H1 (cell line): ENCODE results near the gene HOTAIR. TPM values are rescaled to one million over a fixed set of nuclear protein-coding genes. Genes with fewer than 3 reads are reported as not detected.
A peak's percentile ranks its signal among the peaks of the same experiment; 100 is the strongest.

Source experiments
- CTCF ChIA-PET: fragments of 300-600 bp; sonication (Branson Sonifier 250); formaldehyde crosslinking; loops from one replicate; lab custom pipeline; 2021; ENCODE audit not compliant: partially characterized antibody; lab: Charles Lee
- POLR2A ChIA-PET: fragments of 300-600 bp; sonication (Branson Sonifier 250); formaldehyde crosslinking; loops from one replicate; lab custom pipeline; 2021; ENCODE audit warnings: inconsistent platforms; ENCODE audit not compliant: partially characterized antibody; lab: Charles Lee
- DNase-seq, 2 experiments: peaks; one replicate each; pipeline versions ENCODE4 v3.0.0 to v3.0.0-alpha.2; 2010 to 2022; ENCODE audit warnings: low spot score in 2 of 2, low read depth in 1 of 2, mixed read lengths in 1 of 2
- FAIRE-seq: peaks from 2 replicates; lab custom pipeline; 2011; peaks lifted over from hg19 to GRCh38; lab: Jason Lieb, UNC
- H2AFZ ChIP-seq: 2 replicates; pipeline ENCODE4 v1.8.1; 2012; ENCODE audit warnings: low read length, inconsistent platforms
- H2AK5ac ChIP-seq: 2 replicates; pipeline ENCODE4 v1.6.1; 2013; ENCODE audit warnings: low read depth, low read length
- H2BK120ac ChIP-seq: replicated peaks from 2 replicates; pipeline ENCODE3; 2013; ENCODE audit warnings: low read depth, low read length, inconsistent platforms
- H2BK12ac ChIP-seq: 2 replicates; pipeline ENCODE4 v1.6.1; 2013; ENCODE audit warnings: low read depth, low read length
- H2BK15ac ChIP-seq: 2 replicates; pipeline ENCODE4 v1.6.1; 2013; ENCODE audit warnings: low read length
- H2BK20ac ChIP-seq: 2 replicates; pipeline ENCODE4 v1.6.1; 2013; ENCODE audit warnings: low read length
- H2BK5ac ChIP-seq: 2 replicates; pipeline ENCODE4 v1.6.1; 2013; ENCODE audit warnings: low read depth, low read length
- H3K14ac ChIP-seq: 2 replicates; pipeline ENCODE4 v1.6.1; 2013; ENCODE audit warnings: inconsistent platforms; ENCODE audit not compliant: insufficient read length
- H3K18ac ChIP-seq: 2 replicates; pipeline ENCODE4 v1.6.1; 2013; ENCODE audit warnings: low read length; ENCODE audit errors: extremely low read depth
- H3K23ac ChIP-seq: 2 replicates; pipeline ENCODE4 v1.6.1; 2013; ENCODE audit warnings: inconsistent platforms; ENCODE audit not compliant: insufficient read length
- H3K23me2 ChIP-seq: 2 replicates; pipeline ENCODE4 v1.6.1; 2013; ENCODE audit warnings: low read depth, low read length
- H3K27ac ChIP-seq: 2 replicates; pipeline ENCODE4 v1.6.1; 2011; ENCODE audit warnings: low read depth, low read length, inconsistent platforms
- H3K27me3 ChIP-seq, 4 experiments: replicated peaks in 1 of 4; 1 replicate in 1 of 4; 2 replicates in 3 of 4; pipeline versions ENCODE4 v1.6.1 to v1.8.1; 2011 to 2013; ENCODE audit warnings: low read length in 3 of 4, mild to moderate bottlenecking in 3 of 4, inconsistent platforms in 2 of 4, mixed read lengths in 2 of 4, moderate library complexity in 1 of 4; ENCODE audit not compliant: control insufficient read depth in 3 of 4, insufficient read depth in 3 of 4; ENCODE audit errors: extremely low read depth in 1 of 4
- H3K36me3 ChIP-seq, 4 experiments: 2 replicates each; pipeline versions ENCODE4 v1.6.1 to v1.8.1; 2011 to 2013; ENCODE audit warnings: mild to moderate bottlenecking in 4 of 4, low read length in 3 of 4, moderate library complexity in 2 of 4, control low read depth in 1 of 4, inconsistent platforms in 1 of 4; ENCODE audit not compliant: insufficient read depth in 4 of 4, control insufficient read depth in 2 of 4
- H3K4ac ChIP-seq: replicated peaks from 2 replicates; pipeline ENCODE3; 2013; ENCODE audit warnings: low read length, low read depth, mixed read lengths, inconsistent platforms; ENCODE audit not compliant: insufficient read length
- H3K4me1 ChIP-seq, 4 experiments: replicated peaks in 1 of 4; 1 replicate in 1 of 4; 2 replicates in 3 of 4; pipeline versions ENCODE4 v1.6.1 to v1.8.1; 2011 to 2013; ENCODE audit warnings: low read length in 3 of 4, inconsistent platforms in 2 of 4, mixed read lengths in 1 of 4; ENCODE audit not compliant: insufficient read depth in 4 of 4, control insufficient read depth in 3 of 4
- H3K4me2 ChIP-seq, 2 experiments: 2 replicates each; pipeline versions ENCODE4 v1.6.1 to v1.8.1; 2011 to 2013; ENCODE audit warnings: low read depth in 2 of 2, low read length in 2 of 2, control low read depth in 1 of 2, inconsistent platforms in 1 of 2, mild to moderate bottlenecking in 1 of 2; ENCODE audit not compliant: insufficient read depth in 1 of 2
- H3K4me3 ChIP-seq, 4 experiments: fragments of 200-600, 300-600 bp in 1 of 4; sonication (generic), shearing (Covaris generic), sonication (Bioruptor Twin) in 1 of 4; 2 replicates each; pipeline versions ENCODE4 v1.5.1 to v1.8.1; 2011 to 2016; ENCODE audit warnings: low read length in 4 of 4, low read depth in 3 of 4, control low read depth in 2 of 4, inconsistent platforms in 2 of 4, mild to moderate bottlenecking in 2 of 4, mixed read lengths in 1 of 4, moderate library complexity in 1 of 4; ENCODE audit not compliant: insufficient read depth in 2 of 4; ENCODE audit errors: extremely low read depth in 1 of 4
- H3K56ac ChIP-seq: replicated peaks from 2 replicates; pipeline ENCODE3; 2013; ENCODE audit warnings: low read depth, mild to moderate bottlenecking, mixed read lengths, low read length, inconsistent platforms; ENCODE audit not compliant: insufficient read length
- H3K79me1 ChIP-seq: 2 replicates; pipeline ENCODE4 v1.6.1; 2013; ENCODE audit warnings: low read depth, low read length, control low read depth
- H3K79me2 ChIP-seq, 2 experiments: 2 replicates each; pipeline versions ENCODE4 v1.6.1 to v1.8.1; 2012 to 2013; ENCODE audit warnings: low read length in 2 of 2, mild to moderate bottlenecking in 2 of 2, inconsistent platforms in 1 of 2; ENCODE audit not compliant: insufficient read depth in 2 of 2, control insufficient read depth in 1 of 2
- H3K9ac ChIP-seq, 4 experiments: replicated peaks in 1 of 4; 1 replicate in 1 of 4; 2 replicates in 3 of 4; pipeline versions ENCODE4 v1.6.1 to v1.8.1; 2011 to 2013; ENCODE audit warnings: low read depth in 3 of 4, low read length in 3 of 4, control low read depth in 2 of 4, mild to moderate bottlenecking in 2 of 4, moderate library complexity in 2 of 4, inconsistent platforms in 1 of 4; ENCODE audit errors: extremely low read depth in 1 of 4
- H3K9me3 ChIP-seq, 2 experiments: 2 replicates each; pipeline versions ENCODE4 v1.6.1 to v1.8.1; 2012 to 2013; ENCODE audit warnings: mild to moderate bottlenecking in 2 of 2, moderate library complexity in 2 of 2, control low read depth in 1 of 2, inconsistent platforms in 1 of 2, low read depth in 1 of 2, low read length in 1 of 2, mixed read lengths in 1 of 2; ENCODE audit not compliant: insufficient read depth in 2 of 2
- H4K20me1 ChIP-seq, 2 experiments: replicated peaks in 1 of 2; 2 replicates each; pipeline versions ENCODE3 to v1.8.1; 2011 to 2013; ENCODE audit warnings: inconsistent platforms in 2 of 2, low read length in 2 of 2, mild to moderate bottlenecking in 1 of 2; ENCODE audit not compliant: insufficient read depth in 2 of 2, control insufficient read depth in 1 of 2
- H4K5ac ChIP-seq: 2 replicates; pipeline ENCODE4 v1.6.1; 2013; ENCODE audit warnings: low read length, low read depth, mixed read lengths, inconsistent platforms; ENCODE audit not compliant: insufficient read length
- H4K8ac ChIP-seq: 2 replicates; pipeline ENCODE4 v1.8.0; 2013; ENCODE audit warnings: mild to moderate bottlenecking, moderate library complexity, low read length, inconsistent platforms; ENCODE audit not compliant: insufficient read depth; ENCODE audit errors: extremely low read depth
- H4K91ac ChIP-seq: replicated peaks from 2 replicates; pipeline ENCODE3; 2013; ENCODE audit warnings: low read length, mixed read lengths, inconsistent platforms; ENCODE audit not compliant: insufficient read length
- ASH2L ChIP-seq: fragments of 200-600, 300-600 bp; sonication (generic); IDR thresholded peaks from one replicate; pipeline ENCODE4 v1.7.1; 2017; ENCODE audit warnings: low read length
- BRCA1 ChIP-seq: IDR thresholded peaks from 2 replicates; pipeline ENCODE4 v1.6.1; 2012; ENCODE audit warnings: low read depth, low read length, improper control_type of control experiment
- CTBP2 ChIP-seq: IDR thresholded peaks from 2 replicates; pipeline ENCODE4 v1.7.0; 2011; ENCODE audit warnings: borderline replicate concordance, mild to moderate bottlenecking, moderate library complexity, mixed read lengths, low read length; ENCODE audit not compliant: insufficient read depth, insufficient read length
- RAD21 ChIP-seq, 2 experiments: IDR thresholded peaks in 1 of 2; conservative IDR thresholded peaks in 1 of 2; 2 replicates each; pipeline ENCODE4 v1.6.1; 2011; ENCODE audit warnings: low read depth in 2 of 2, low read length in 2 of 2, improper control_type of control experiment in 1 of 2, inconsistent platforms in 1 of 2, mild to moderate bottlenecking in 1 of 2, moderate library complexity in 1 of 2
- RBBP5 ChIP-seq: IDR thresholded peaks from 2 replicates; pipeline ENCODE4 v1.7.1; 2012; ENCODE audit warnings: low read depth, mild to moderate bottlenecking, inconsistent platforms, low read length, moderate library complexity, borderline replicate concordance
- SP4 ChIP-seq: IDR thresholded peaks from 2 replicates; pipeline ENCODE4 v1.6.1; 2012; ENCODE audit warnings: low read length, inconsistent platforms
- TAF1 ChIP-seq: IDR thresholded peaks from 2 replicates; pipeline ENCODE4 v1.6.1; 2011; ENCODE audit warnings: mild to moderate bottlenecking, low read depth, low read length
- WGBS, 2 experiments: shearing (Covaris generic) in 1 of 2; methylation state at CpG; one replicate each; pipeline versions ENCODE4 v1.1.6 to v1.1.7; 2013 to 2015; ENCODE audit warnings: low lambda C conversion rate in 2 of 2, mixed read lengths in 2 of 2, inconsistent platforms in 1 of 2, low coverage in 1 of 2, missing lambda C conversion rate in 1 of 2; ENCODE audit not compliant: insufficient replicate concordance in 2 of 2, insufficient coverage in 1 of 2, insufficient read length in 1 of 2; ENCODE audit errors: extremely low coverage in 1 of 2, missing lambda C conversion rate in 1 of 2; 5-methylcytosine and 5-hydroxymethylcytosine counted together
- polyA plus RNA-seq, 7 experiments: library from polyadenylated mRNA; depleted of rRNA in 3 of 7; stranded (reverse) in 5 of 7; unstranded in 2 of 7; fragments of >200 nt in 5 of 7; fragments of 200-250 nt in 2 of 7; gene quantifications; 1 replicate in 5 of 7; 2 replicates in 1 of 7; 4 replicates in 1 of 7; pipeline versions ENCODE4 v1.2.1 to v1.2.3, GENCODE V29; 2011 to 2013; ENCODE audit warnings: missing spikeins in 2 of 7, mixed read lengths in 2 of 7
- total RNA-seq: library from RNA; stranded (reverse); fragmentation: NEBNext Ultra II Directional; extraction: Animal tissue kit (Norgen Biotek cat#: 25700); gene quantifications from 2 replicates; pipeline ENCODE4 v1.2.1, GENCODE V29; 2021
- TF ChIP-seq, protein P1 (sequence below), 3 experiments: IDR thresholded peaks; 1 replicate in 2 of 3; 2 replicates in 1 of 3; pipeline versions ENCODE4 v1.5.1 to v1.6.1; 2011; ENCODE audit warnings: low read length in 3 of 3, mild to moderate bottlenecking in 3 of 3, inconsistent platforms in 2 of 3, low read depth in 1 of 3, moderate library complexity in 1 of 3; ENCODE audit not compliant: insufficient read depth in 1 of 3; ENCODE audit errors: control extremely low read depth in 1 of 3
- TF ChIP-seq, protein P2 (sequence below): IDR thresholded peaks from 2 replicates; pipeline ENCODE4 v1.6.1; 2011; ENCODE audit warnings: low read length, improper control_type of control experiment

The HOTAIR gene
- total and polyA plus RNA-seq, 2 of the 8 experiments (the other 6 are each of a cell fraction or from before 2014, with no cell fraction given) = not detected

DNA sequence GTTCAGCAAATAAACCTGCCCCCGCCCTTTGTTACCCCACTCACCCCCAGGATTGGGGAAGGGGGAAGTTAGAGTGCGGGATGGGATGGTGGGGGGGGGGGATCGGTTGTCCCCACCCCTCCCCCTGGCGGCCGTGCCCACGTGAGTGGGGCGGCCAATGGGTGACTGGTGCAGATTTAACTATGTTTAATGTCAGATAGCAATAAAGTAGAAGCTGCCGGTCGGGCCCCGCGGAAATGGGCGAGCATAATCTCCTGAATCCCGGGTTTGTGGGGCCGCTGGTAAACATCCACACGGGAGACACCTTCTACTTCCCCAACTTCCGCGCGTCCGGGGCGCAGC lies 20.1 kb downstream of the HOTAIR start, which contains the start of gene HOXC12:
HOXC12 (plus strand) TSS at position 210 of the 342 bp plus-strand sequence; CDS start at position 237, 27 bp downstream.
- Histone ChIP-seq H3K56ac (no peak within 1 kb of the TSS), H3K4me1 (peaks cover 0 to 16% (median 4%) of the 10 kb centered on the region in 4 experiments; a peak in 6 of 7 replicates), H4K5ac (no peak within 1 kb of the TSS), H2AK5ac (0 out of 2 replicates have a peak within 1 kb of the TSS, but pooled peaks have one; percentile 48), H4K8ac (peak within 1 kb of the TSS; percentile 82; the same call in 1 of the 2 replicates), H3K4me3 (peak within 1 kb of the TSS in 1 of 4 experiments; percentile 13; a peak in 1 of 8 replicates), H2AFZ (no peak within 1 kb of the TSS), H4K91ac (no peak within 1 kb of the TSS), H2BK5ac (no peak within 1 kb of the TSS), H3K79me1 (no peaks in the 10 kb centered on the region), H3K4me2 (peak within 1 kb of the TSS in 1 of 2 experiments; percentile 19; a peak in 1 of 4 replicates), H3K23me2 (no peaks in the 10 kb centered on the region), H3K9me3 (no peaks in the 10 kb centered on the region; a peak in 1 of 4 replicates), H4K20me1 (peaks cover 32 to 61% of the 10 kb centered on the region in 2 experiments), H3K27ac (no peak within 1 kb of the TSS), H2BK20ac (no peak within 1 kb of the TSS), H2BK120ac (no peak within 1 kb of the TSS), H3K18ac (no peak within 1 kb of the TSS; the same call in 1 of the 2 replicates), H2BK15ac (peak within 1 kb of the TSS; percentile 81; the same call in 1 of the 2 replicates), H2BK12ac (peak within 1 kb of the TSS; percentile 94), H3K36me3 (peaks cover 0 to 9% (median 0%) of the 10 kb centered on the region in 4 experiments; a peak in 1 of 8 replicates), H3K14ac (no peak within 1 kb of the TSS), H3K27me3 (peaks cover 100% of the 10 kb centered on the region in 4 experiments), H3K4ac (no peak within 1 kb of the TSS), H3K9ac (no peak within 1 kb of the TSS), H3K23ac (no peak within 1 kb of the TSS), H3K79me2 (no peaks in the 10 kb centered on the region)
- POLR2A ChIA-PET = interaction anchor here (2.5 kb wide), 1 partner anchor 11 kb away, joined by 9 read pairs; no protein-coding TSS in a partner anchor
- WGBS, 2 experiments = 23% methylated on average over 14 of the region's 20 CpGs; no CpG with 5 or more reads in 1 of the 2 experiments
- DNase-seq (no peak), FAIRE-seq (no peak)
- CTCF ChIA-PET = interaction anchor here (0.6 to 5.6 kb wide), 8 partner anchors 10 to 199 kb away, joined by 3 to 40 read pairs (median 4); partner anchors contain the start of gene HOXC10
- TF ChIP-seq TAF1 (no peak), ASH2L (no peak), SP4 (no peak), BRCA1 (no peak), CTBP2 (no peak), RAD21 (IDR thresholded peaks at IDR 0.05 in 1 of 2, conservative IDR thresholded peaks at IDR 0.05 in 1 of 2; ENCODE audit: low read depth in 2 of 2, low read length in 2 of 2) (no peak), RBBP5 (no peak)
- TF ChIP-seq, protein P1, sequence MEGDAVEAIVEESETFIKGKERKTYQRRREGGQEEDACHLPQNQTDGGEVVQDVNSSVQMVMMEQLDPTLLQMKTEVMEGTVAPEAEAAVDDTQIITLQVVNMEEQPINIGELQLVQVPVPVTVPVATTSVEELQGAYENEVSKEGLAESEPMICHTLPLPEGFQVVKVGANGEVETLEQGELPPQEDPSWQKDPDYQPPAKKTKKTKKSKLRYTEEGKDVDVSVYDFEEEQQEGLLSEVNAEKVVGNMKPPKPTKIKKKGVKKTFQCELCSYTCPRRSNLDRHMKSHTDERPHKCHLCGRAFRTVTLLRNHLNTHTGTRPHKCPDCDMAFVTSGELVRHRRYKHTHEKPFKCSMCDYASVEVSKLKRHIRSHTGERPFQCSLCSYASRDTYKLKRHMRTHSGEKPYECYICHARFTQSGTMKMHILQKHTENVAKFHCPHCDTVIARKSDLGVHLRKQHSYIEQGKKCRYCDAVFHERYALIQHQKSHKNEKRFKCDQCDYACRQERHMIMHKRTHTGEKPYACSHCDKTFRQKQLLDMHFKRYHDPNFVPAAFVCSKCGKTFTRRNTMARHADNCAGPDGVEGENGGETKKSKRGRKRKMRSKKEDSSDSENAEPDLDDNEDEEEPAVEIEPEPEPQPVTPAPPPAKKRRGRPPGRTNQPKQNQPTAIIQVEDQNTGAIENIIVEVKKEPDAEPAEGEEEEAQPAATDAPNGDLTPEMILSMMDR (IDR thresholded peaks at IDR 0.05; ENCODE audit: control extremely low read depth in 1 of 3, insufficient read depth in 1 of 3, low read depth in 1 of 3, low read length in 3 of 3) = no peak
- TF ChIP-seq, protein P2, sequence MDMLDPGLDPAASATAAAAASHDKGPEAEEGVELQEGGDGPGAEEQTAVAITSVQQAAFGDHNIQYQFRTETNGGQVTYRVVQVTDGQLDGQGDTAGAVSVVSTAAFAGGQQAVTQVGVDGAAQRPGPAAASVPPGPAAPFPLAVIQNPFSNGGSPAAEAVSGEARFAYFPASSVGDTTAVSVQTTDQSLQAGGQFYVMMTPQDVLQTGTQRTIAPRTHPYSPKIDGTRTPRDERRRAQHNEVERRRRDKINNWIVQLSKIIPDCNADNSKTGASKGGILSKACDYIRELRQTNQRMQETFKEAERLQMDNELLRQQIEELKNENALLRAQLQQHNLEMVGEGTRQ = no peak; the same call in 1 of the 2 replicates
